Measurements from ENCODE around the gene CYP2U1. TPM values are rescaled to one million over a fixed set of nuclear protein-coding genes. Genes with fewer than 3 reads are reported as not detected.

Gene CYP2U1
- total RNA-seq, 2 donors from 2014 or later, result 19.6 to 21.1 TPM

DNA sequence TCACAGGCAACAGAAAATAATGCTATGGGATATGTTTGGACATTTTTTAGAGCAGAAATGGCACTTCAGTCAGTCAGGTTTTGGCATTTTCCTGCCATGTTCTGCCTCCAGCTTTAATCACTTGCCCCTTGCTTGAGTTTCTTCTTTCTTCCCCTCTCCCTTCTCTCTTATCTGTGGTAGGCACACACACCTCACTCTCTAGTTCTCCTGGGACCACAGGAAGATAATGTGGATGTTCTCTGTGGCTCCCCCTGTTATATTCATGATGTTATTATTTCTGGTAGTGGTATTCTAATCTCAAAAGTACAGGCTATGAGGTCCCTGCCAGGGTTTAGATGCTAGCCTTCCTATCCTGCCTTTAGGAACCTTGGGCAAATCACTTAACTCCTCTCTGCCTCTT, 63.5 kb downstream of the CYP2U1 start:
- H3K27ac ChIP-seq, result peak overlapping the region; percentile 6 to 90
- TF ChIP-seq CTCF (IDR thresholded peaks at IDR 0.05), result no peak
- H3K27me3 ChIP-seq (replicated peaks; ENCODE audit: insufficient read depth), result no peaks in the 10 kb centered on the region
- peaks cover 48 to 90% of the 10 kb centered on the region in 2 donors for H3K4me1 ChIP-seq (ENCODE audit: control insufficient read depth in 1 of 2, low read depth in 2 of 2)
- ATAC-seq (ENCODE audit: insufficient number of reproducible peaks, low FRiP score, low read depth) (no peak), DNase-seq (ENCODE audit: low spot score) (no peak)
- H3K36me3 ChIP-seq, result no peaks in the 10 kb centered on the region
- peak overlapping the region; percentile 25 for H3K4me3 ChIP-seq
- H3K9me3 ChIP-seq, result no peaks in the 10 kb centered on the region

- TF ChIP-seq CTCF (IDR thresholded peaks at IDR 0.05), result no peak
- H3K9me3 ChIP-seq, result no peaks in the 10 kb centered on the region
- H3K36me3 ChIP-seq, result no peaks in the 10 kb centered on the region
- H3K4me1 ChIP-seq (ENCODE audit: control insufficient read depth in 1 of 2, low read depth in 2 of 2), result peaks cover 46 to 86% of the 10 kb centered on the region in 2 donors
- DNase-seq (ENCODE audit: low spot score), result no peak
- ATAC-seq (ENCODE audit: insufficient number of reproducible peaks, low FRiP score, low read depth), result peak; percentile 97
- peak overlapping the region; percentile 67 to 90 for H3K27ac ChIP-seq
- no peaks in the 10 kb centered on the region for H3K27me3 ChIP-seq (replicated peaks; ENCODE audit: insufficient read depth)
- H3K4me3 ChIP-seq, result peak overlapping the region; percentile 15
Measured at GRCh38 chr4:107996949-107997788, 65.8 kb downstream of the CYP2U1 start.

DNA sequence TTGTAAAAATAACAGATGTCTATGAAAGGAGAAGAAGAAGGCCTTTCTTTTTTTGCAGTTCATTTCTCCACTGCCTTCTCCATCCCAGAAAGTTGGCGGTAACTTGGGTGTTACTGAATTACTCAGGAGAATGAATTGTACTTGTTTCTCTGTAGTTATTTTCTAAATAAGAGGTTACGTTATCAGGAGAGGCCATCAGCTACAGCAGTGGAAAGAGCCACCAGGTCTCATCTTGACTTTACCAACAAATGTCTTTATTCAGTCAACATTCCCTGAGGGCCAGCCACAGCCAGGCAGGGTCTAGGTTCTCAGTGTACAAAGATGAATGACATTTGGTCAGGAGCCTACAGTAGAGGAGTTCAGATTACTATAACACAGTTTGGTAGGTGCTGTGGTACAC, 66.4 kb downstream of the CYP2U1 start:
- peak overlapping the region; percentile 15 for H3K4me3 ChIP-seq
- no peaks in the 10 kb centered on the region for H3K27me3 ChIP-seq (replicated peaks; ENCODE audit: insufficient read depth)
- H3K36me3 ChIP-seq, result no peaks in the 10 kb centered on the region
- peak overlapping the region; percentile 67 to 90 for H3K27ac ChIP-seq
- peaks cover 44 to 80% of the 10 kb centered on the region in 2 donors for H3K4me1 ChIP-seq (ENCODE audit: control insufficient read depth in 1 of 2, low read depth in 2 of 2)
- no peaks in the 10 kb centered on the region for H3K9me3 ChIP-seq
- no peak for TF ChIP-seq CTCF (IDR thresholded peaks at IDR 0.05)
- no peak for DNase-seq (ENCODE audit: low spot score)
- ATAC-seq (ENCODE audit: insufficient number of reproducible peaks, low FRiP score, low read depth), result no peak

- peaks cover 28 to 73% of the 10 kb centered on the region in 2 donors for H3K4me1 ChIP-seq (ENCODE audit: control insufficient read depth in 1 of 2, low read depth in 2 of 2)
- ATAC-seq (ENCODE audit: insufficient number of reproducible peaks, low FRiP score, low read depth), result no peak
- no peaks in the 10 kb centered on the region for H3K9me3 ChIP-seq
- no peak for DNase-seq (ENCODE audit: low spot score)
- H3K36me3 ChIP-seq, result no peaks in the 10 kb centered on the region
- H3K27me3 ChIP-seq (replicated peaks; ENCODE audit: insufficient read depth), result no peaks in the 10 kb centered on the region
- no peak overlapping the region for H3K4me3 ChIP-seq
- no peak for TF ChIP-seq CTCF (IDR thresholded peaks at IDR 0.05)
- peak overlapping the region; percentile 67 to 90 for H3K27ac ChIP-seq
Measured at GRCh38 chr4:107999932-108000539, 68.7 kb downstream of the CYP2U1 start.

- no peaks in the 10 kb centered on the region for H3K27me3 ChIP-seq (replicated peaks; ENCODE audit: insufficient read depth)
- no peak for TF ChIP-seq CTCF (IDR thresholded peaks at IDR 0.05)
- no peaks in the 10 kb centered on the region for H3K9me3 ChIP-seq
- no peak overlapping the region for H3K4me3 ChIP-seq
- DNase-seq (ENCODE audit: low spot score), result no peak
- H3K27ac ChIP-seq, result peak overlapping the region in 1 of 2 donors; percentile 24
- no peaks in the 10 kb centered on the region for H3K36me3 ChIP-seq
- no peak for ATAC-seq (ENCODE audit: insufficient number of reproducible peaks, low FRiP score, low read depth)
- peaks cover 30 to 57% of the 10 kb centered on the region in 2 donors for H3K4me1 ChIP-seq (ENCODE audit: control insufficient read depth in 1 of 2, low read depth in 2 of 2)
Measured at GRCh38 chr4:108001540-108002135, 70.3 kb downstream of the CYP2U1 start.

All from thoracic aorta (tissue), 2 donors.